ENCODE results near the gene ERCC3.
A peak's percentile ranks its signal among the peaks of the same experiment; 100 is the strongest.

The ERCC3 gene

DNA sequence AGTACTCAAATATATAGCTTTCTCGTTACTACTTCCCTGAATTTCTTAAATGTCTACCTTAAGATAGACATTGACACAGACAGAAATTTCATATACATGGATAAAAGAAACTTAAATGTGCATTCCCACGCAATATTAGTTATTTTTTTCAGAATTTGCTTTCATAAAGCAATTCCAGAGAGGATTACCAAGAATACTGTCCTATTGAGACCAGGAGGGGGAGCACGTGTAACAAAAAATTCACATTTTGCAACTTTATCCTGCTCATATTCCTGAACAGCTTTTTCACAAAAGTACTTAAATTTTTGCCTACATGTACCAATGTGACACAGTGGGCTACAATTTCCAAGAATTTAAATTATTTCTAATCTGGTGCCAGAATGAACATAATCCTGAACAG lies 30.7 kb upstream of the ERCC3 start:
- DNase-seq (ENCODE audit: low read depth), result peak; percentile 69
- no peak overlapping the region for H3K4me3 ChIP-seq (ENCODE audit: control insufficient read depth, low read depth, low read length)
- TF ChIP-seq, protein P1, sequence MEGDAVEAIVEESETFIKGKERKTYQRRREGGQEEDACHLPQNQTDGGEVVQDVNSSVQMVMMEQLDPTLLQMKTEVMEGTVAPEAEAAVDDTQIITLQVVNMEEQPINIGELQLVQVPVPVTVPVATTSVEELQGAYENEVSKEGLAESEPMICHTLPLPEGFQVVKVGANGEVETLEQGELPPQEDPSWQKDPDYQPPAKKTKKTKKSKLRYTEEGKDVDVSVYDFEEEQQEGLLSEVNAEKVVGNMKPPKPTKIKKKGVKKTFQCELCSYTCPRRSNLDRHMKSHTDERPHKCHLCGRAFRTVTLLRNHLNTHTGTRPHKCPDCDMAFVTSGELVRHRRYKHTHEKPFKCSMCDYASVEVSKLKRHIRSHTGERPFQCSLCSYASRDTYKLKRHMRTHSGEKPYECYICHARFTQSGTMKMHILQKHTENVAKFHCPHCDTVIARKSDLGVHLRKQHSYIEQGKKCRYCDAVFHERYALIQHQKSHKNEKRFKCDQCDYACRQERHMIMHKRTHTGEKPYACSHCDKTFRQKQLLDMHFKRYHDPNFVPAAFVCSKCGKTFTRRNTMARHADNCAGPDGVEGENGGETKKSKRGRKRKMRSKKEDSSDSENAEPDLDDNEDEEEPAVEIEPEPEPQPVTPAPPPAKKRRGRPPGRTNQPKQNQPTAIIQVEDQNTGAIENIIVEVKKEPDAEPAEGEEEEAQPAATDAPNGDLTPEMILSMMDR (conservative IDR thresholded peaks at IDR 0.05; ENCODE audit: control insufficient read depth, insufficient read depth, low read depth, low read length), result peak; percentile 74

DNA sequence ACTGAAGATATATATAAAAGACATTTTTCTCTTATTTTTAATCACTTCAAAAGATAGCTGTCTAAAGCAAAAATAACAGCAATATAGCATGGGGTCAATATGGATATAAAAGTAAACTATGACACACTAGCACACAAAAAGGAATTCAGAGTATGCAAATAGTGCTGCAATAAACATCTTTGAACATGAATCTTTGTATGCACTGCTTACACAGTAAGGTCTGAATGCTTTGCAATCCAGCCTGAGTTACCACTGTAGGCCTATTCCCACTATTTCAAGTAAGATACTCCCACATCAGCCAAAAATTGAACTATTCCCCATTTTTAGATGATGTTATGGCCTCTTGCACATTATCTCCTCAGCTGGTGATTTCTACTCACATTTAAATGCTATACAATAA lies 27.4 kb upstream of the ERCC3 start:
- no peak for DNase-seq (ENCODE audit: low read depth)
- TF ChIP-seq, protein P1 (conservative IDR thresholded peaks at IDR 0.05; ENCODE audit: control insufficient read depth, insufficient read depth, low read depth, low read length), result no peak

DNA sequence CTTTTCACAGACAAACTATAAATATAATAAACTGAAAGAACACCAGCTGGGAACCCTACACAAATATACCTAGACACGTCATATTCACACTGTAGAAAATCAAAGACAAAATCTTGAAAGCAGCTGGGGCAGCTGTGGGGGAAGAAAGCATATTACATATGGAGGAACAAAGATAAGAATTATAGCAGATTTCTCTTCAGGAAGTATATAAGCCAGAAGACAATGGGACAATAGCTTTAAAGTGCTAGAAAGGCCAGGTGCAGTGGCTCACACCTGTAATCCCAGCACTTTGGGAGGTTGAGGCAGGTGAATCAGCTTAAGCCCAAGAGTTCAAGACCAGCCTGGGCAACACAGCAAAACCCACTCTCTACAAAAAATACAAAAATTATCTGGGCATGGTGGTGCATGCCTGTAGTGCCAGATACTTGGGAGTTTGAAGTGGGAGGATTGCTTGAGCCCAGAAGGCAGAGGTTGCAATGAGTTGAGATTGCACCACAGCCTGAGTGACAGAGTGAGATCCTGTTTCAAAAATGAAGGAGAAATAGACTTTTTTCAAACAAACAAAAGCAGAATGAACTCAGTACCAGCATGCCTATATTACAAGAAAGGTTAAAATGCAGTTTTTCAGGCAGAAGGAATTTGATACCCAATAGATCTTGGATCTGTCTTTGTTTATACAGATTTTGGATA lies 26.8 kb upstream of the ERCC3 start:
- TF ChIP-seq, protein P1 (conservative IDR thresholded peaks at IDR 0.05; ENCODE audit: control insufficient read depth, insufficient read depth, low read depth, low read length), result no peak
- DNase-seq (ENCODE audit: low read depth), result no peak
- no peak overlapping the region for H3K4me3 ChIP-seq (ENCODE audit: control insufficient read depth, low read depth, low read length)

More for the DNA sequence above, 27.4 kb upstream of the ERCC3 start:
- H3K4me3 ChIP-seq (ENCODE audit: control insufficient read depth, low read depth, low read length), result no peak overlapping the region

DNA sequence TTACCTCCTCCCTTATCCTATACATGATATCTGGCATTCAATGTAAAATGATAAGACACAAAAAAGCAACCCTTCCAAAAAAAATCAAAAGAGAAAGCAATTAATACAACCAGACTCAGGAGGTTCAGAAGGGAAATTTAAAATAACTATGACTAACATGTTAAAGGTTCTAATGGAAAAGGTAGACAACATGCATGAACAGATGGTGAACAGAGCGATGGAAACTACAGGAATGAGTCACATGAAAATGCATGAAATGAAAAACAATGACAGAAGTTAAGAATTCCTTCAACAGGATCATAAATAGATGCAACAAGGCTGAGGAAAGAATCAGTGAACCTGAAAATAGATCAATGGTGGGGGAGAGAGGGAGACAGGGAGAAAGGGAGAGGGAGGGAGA lies 26.1 kb upstream of the ERCC3 start:
- no peak overlapping the region for H3K4me3 ChIP-seq (ENCODE audit: control insufficient read depth, low read depth, low read length)
- peak; percentile 4 for DNase-seq (ENCODE audit: low read depth)
- TF ChIP-seq, protein P1 (conservative IDR thresholded peaks at IDR 0.05; ENCODE audit: control insufficient read depth, insufficient read depth, low read depth, low read length), result no peak

DNA sequence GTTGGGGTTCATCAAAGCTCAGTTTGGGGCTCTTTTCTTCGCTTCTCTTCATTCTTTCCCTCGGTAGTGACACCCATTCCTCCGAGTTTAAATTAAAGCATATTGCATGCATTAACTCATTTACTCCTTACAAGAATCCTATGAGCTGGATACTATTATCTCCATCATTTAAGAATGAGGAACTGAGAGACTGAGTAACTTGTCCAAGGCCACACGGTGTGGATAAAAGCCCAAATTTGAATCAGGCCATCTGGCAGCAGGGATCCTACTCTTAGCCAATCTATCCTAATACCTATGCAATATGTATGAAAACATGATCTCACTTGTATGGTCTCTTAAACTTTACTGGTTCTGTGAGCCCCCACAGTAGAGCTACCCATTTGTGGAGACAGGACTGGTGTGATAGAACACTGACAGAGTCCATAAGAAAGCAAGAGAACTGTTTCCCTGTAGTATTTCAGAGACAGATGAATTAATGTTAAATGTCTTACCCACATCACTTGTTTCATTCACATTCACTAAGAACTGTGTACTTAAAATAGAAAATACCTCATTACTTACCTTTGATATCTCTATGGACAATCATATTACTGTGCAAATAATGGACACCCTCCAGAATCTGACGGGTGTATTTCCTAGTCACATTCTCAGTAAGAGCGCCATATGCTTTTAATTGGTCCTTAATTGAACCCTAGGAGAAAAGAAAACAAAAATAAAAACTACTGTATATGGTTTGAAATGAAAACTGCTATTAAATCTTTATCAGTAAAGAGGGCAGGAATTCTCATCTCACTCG lies 20.4 kb upstream of the ERCC3 start:
- DNase-seq (ENCODE audit: low read depth), result no peak
- TF ChIP-seq, protein P1 (conservative IDR thresholded peaks at IDR 0.05; ENCODE audit: control insufficient read depth, insufficient read depth, low read depth, low read length), result no peak
- H3K4me3 ChIP-seq (ENCODE audit: control insufficient read depth, low read depth, low read length), result no peak overlapping the region

DNA sequence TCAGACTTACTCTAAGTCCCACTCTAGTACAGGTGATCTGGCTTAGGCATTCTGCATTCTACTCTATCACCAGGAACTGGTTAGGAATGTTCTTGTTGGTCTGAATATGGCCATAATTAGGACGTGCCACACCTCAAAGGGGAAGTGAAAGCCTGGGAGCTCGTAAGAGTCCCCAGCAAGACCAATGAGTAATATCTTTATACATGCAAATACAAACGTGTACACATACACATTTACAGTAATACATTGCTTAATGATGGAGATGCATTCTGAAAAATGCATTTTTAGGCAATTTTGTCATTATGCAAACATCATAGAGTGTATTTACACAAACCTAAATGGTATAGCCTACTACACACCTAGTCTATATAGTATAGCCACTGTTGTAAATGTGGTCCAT lies 19.5 kb upstream of the ERCC3 start:
- TF ChIP-seq, protein P1 (conservative IDR thresholded peaks at IDR 0.05; ENCODE audit: control insufficient read depth, insufficient read depth, low read depth, low read length), result no peak
- no peak overlapping the region for H3K4me3 ChIP-seq (ENCODE audit: control insufficient read depth, low read depth, low read length)
- no peak for DNase-seq (ENCODE audit: low read depth)

Data from fibroblast of mammary gland (primary cell).